SK-N-SH treated with all-trans-retinoic acid at 6 μM for 48 hours (cell line): ENCODE results near the gene CHFR.

Experiments used
- ATAC-seq: fragments of 200-7000 bp; cut with Tn5 transposase; 3 replicates; pipeline ENCODE4 v1.9.1; 2020; ENCODE audit warnings: mild to moderate bottlenecking, moderate library complexity
- ARNTL ChIP-seq: fragments of 450-650 bp; formaldehyde crosslinking; IDR thresholded peaks from 2 replicates; pipeline ENCODE4 v1.5.0; 2020; ENCODE audit warnings: low read depth, mild to moderate bottlenecking, moderate library complexity, borderline replicate concordance
- BACH2 ChIP-seq: fragments of 250-450 bp; sonication (Bioruptor Pico); IDR thresholded peaks from 2 replicates; pipeline ENCODE4 v1.9.0; 2021; ENCODE audit warnings: mild to moderate bottlenecking, borderline replicate concordance
- CSRNP3 ChIP-seq: fragments of 250-450 bp; sonication (Bioruptor Pico); IDR thresholded peaks from 2 replicates; pipeline ENCODE4 v1.5.1; 2021; ENCODE audit warnings: mild to moderate bottlenecking, moderate library complexity
- ESRRG ChIP-seq: fragments of 250-450 bp; sonication (Bioruptor Pico); IDR thresholded peaks from 2 replicates; pipeline ENCODE4 v1.6.1; 2021; ENCODE audit warnings: mild to moderate bottlenecking
- ISL1 ChIP-seq: fragments of 250-450 bp; sonication (Bioruptor Pico); IDR thresholded peaks from 2 replicates; pipeline ENCODE4 v2.1.2; 2022; ENCODE audit warnings: mild to moderate bottlenecking, moderate library complexity
- OSR1 ChIP-seq: fragments of 250-450 bp; sonication (Bioruptor Pico); IDR thresholded peaks from 2 replicates; pipeline ENCODE4 v1.8.0; 2022; ENCODE audit warnings: moderate library complexity, mild to moderate bottlenecking, inconsistent platforms
- POU6F1 ChIP-seq: fragments of 250-450 bp; sonication (Bioruptor Pico); IDR thresholded peaks from 2 replicates; pipeline ENCODE4 v1.8.0; 2021; ENCODE audit warnings: low read depth, mild to moderate bottlenecking, moderate library complexity, borderline replicate concordance
- SNAI2 ChIP-seq: fragments of 250-450 bp; sonication (Bioruptor Pico); IDR thresholded peaks from 2 replicates; pipeline ENCODE4 v1.5.0; 2020; ENCODE audit warnings: mild to moderate bottlenecking, moderate library complexity
- TOX ChIP-seq: fragments of 250-450 bp; sonication (Bioruptor Pico); IDR thresholded peaks from 2 replicates; pipeline ENCODE4 v1.8.0; 2021; ENCODE audit warnings: mild to moderate bottlenecking, moderate library complexity, borderline replicate concordance
- TSHZ2 ChIP-seq: fragments of 250-450 bp; sonication (Bioruptor Pico); IDR thresholded peaks from 2 replicates; pipeline ENCODE4 v1.5.0; 2020; ENCODE audit warnings: mild to moderate bottlenecking, moderate library complexity
- ZFP3 ChIP-seq: fragments of 250-450 bp; sonication (Bioruptor Pico); IDR thresholded peaks from 2 replicates; pipeline ENCODE4 v1.5.0; 2020; ENCODE audit warnings: mild to moderate bottlenecking, moderate library complexity
- ZFP30 ChIP-seq: fragments of 450-650 bp; formaldehyde crosslinking; IDR thresholded peaks from 2 replicates; pipeline ENCODE4 v1.5.0; 2022; ENCODE audit warnings: mild to moderate bottlenecking, moderate library complexity
- ZNF565 ChIP-seq: fragments of 450-650 bp; formaldehyde crosslinking; conservative IDR thresholded peaks from 2 replicates; pipeline ENCODE4 v1.5.0; 2020; ENCODE audit warnings: low read depth, mild to moderate bottlenecking, moderate library complexity
- ZNF70 ChIP-seq: fragments of 450-650 bp; formaldehyde crosslinking; IDR thresholded peaks from 2 replicates; pipeline ENCODE4 v1.5.0; 2020; ENCODE audit warnings: mild to moderate bottlenecking, moderate library complexity
- ZNF8 ChIP-seq: fragments of 450-650 bp; formaldehyde crosslinking; IDR thresholded peaks from 2 replicates; pipeline ENCODE4 v1.5.0; 2020; ENCODE audit warnings: mild to moderate bottlenecking, moderate library complexity
- TF ChIP-seq, protein P1 (sequence below): fragments of 250-450 bp; sonication (Bioruptor Pico); IDR thresholded peaks from 2 replicates; pipeline ENCODE4 v1.8.0; 2020; ENCODE audit warnings: mild to moderate bottlenecking, moderate library complexity, borderline replicate concordance

Gene CHFR

GRCh38 chr12:132828706-132829534 is 58.5 kb downstream of the CHFR start, which contains the start of gene GOLGA3:
Gene GOLGA3, minus strand, starts transcription at chr12:132828869. Its CDS starts 6,741 bp downstream, at chr12:132822128.
- no peak for TF ChIP-seq SNAI2 (CRISPR knock-in tag)
- no peak for TF ChIP-seq ISL1
- TF ChIP-seq, protein P1, sequence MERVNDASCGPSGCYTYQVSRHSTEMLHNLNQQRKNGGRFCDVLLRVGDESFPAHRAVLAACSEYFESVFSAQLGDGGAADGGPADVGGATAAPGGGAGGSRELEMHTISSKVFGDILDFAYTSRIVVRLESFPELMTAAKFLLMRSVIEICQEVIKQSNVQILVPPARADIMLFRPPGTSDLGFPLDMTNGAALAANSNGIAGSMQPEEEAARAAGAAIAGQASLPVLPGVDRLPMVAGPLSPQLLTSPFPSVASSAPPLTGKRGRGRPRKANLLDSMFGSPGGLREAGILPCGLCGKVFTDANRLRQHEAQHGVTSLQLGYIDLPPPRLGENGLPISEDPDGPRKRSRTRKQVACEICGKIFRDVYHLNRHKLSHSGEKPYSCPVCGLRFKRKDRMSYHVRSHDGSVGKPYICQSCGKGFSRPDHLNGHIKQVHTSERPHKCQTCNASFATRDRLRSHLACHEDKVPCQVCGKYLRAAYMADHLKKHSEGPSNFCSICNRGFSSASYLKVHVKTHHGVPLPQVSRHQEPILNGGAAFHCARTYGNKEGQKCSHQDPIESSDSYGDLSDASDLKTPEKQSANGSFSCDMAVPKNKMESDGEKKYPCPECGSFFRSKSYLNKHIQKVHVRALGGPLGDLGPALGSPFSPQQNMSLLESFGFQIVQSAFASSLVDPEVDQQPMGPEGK: no peak
- 0 out of 2 replicates have a peak, but pooled peaks have one; percentile 66 for TF ChIP-seq POU6F1 (CRISPR knock-in tag)
- ATAC-seq: peak; percentile 93

- ATAC-seq: peak; percentile 54
- no peak for TF ChIP-seq ZNF565 (CRISPR knock-in tag)
- no peak for TF ChIP-seq BACH2 (CRISPR knock-in tag)
- no peak for TF ChIP-seq ARNTL (CRISPR knock-in tag)
- no peak for TF ChIP-seq ZNF70 (CRISPR knock-in tag)
- TF ChIP-seq ISL1: no peak
- no peak for TF ChIP-seq ZFP3 (CRISPR knock-in tag)
- TF ChIP-seq ZFP30 (CRISPR knock-in tag): no peak
- TF ChIP-seq, protein P1: no peak
- no peak for TF ChIP-seq SNAI2 (CRISPR knock-in tag)
- no peak for TF ChIP-seq TSHZ2 (CRISPR knock-in tag)
- no peak for TF ChIP-seq TOX (CRISPR knock-in tag)
- no peak for TF ChIP-seq OSR1 (CRISPR knock-in tag)
- TF ChIP-seq ZNF8: no peak
- no peak for TF ChIP-seq ESRRG
These were observed 59.4 kb downstream of the CHFR start for GRCh38 chr12:132827763-132828703.

DNA sequence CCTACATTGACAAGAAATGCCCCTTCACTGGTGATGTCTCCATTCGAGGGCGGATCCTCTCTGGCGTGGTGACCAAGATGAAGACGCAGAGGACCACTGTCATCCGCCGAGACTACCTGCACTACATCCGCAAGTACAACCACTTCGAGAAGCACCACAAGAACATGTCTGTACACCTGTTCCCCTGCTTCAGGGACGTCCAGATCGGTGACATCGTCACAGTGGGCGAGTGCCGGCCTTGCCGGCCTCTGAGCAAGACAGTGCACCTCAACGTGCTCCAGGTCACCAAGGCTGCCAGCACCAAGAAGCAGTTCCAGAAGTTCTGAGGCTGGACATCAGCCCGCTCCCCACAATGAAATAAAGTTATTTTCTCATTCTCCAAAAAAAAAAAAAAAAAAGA is 61.5 kb downstream of the CHFR start:
- no peak for ATAC-seq
- no peak for TF ChIP-seq ZNF70 (CRISPR knock-in tag)
- no peak for TF ChIP-seq ZFP3 (CRISPR knock-in tag)
- TF ChIP-seq TSHZ2 (CRISPR knock-in tag): no peak
- TF ChIP-seq ISL1: no peak
- TF ChIP-seq CSRNP3 (CRISPR knock-in tag): no peak
- no peak for TF ChIP-seq POU6F1 (CRISPR knock-in tag)
- TF ChIP-seq, all 23 proteins: peak for 0
